Measurements from ENCODE around the gene DESI1.

Gene DESI1

GRCh38 chr22:41557401-41558240 is 63.2 kb downstream of the DESI1 start:
- DNase-seq (ENCODE audit: insufficient read length, low spot score) (no peak), FAIRE-seq (no peak)
- TF ChIP-seq CTCF (IDR thresholded peaks at IDR 0.05; ENCODE audit: insufficient read depth, missing control alignments): no peak

- TF ChIP-seq CTCF (IDR thresholded peaks at IDR 0.05; ENCODE audit: insufficient read depth, missing control alignments): no peak
- DNase-seq (ENCODE audit: insufficient read length, low spot score): no peak
- FAIRE-seq: no peak
These were observed 64.3 kb downstream of the DESI1 start for GRCh38 chr22:41556561-41556960.

GRCh38 chr22:41555325-41555982 is 65.4 kb downstream of the DESI1 start:
- no peak for DNase-seq (ENCODE audit: insufficient read length, low spot score)
- TF ChIP-seq CTCF (IDR thresholded peaks at IDR 0.05; ENCODE audit: insufficient read depth, missing control alignments): no peak
- no peak for FAIRE-seq

- FAIRE-seq (no peak), DNase-seq (ENCODE audit: insufficient read length, low spot score) (no peak)
- no peak for TF ChIP-seq CTCF (IDR thresholded peaks at IDR 0.05; ENCODE audit: insufficient read depth, missing control alignments)
These were observed 68.8 kb downstream of the DESI1 start for GRCh38 chr22:41551877-41552582.

- FAIRE-seq: no peak
- TF ChIP-seq CTCF (IDR thresholded peaks at IDR 0.05; ENCODE audit: insufficient read depth, missing control alignments): no peak
- DNase-seq (ENCODE audit: insufficient read length, low spot score): no peak
These were observed 69.8 kb downstream of the DESI1 start for GRCh38 chr22:41550952-41551491.

GRCh38 chr22:41548830-41549211 is 72.0 kb downstream of the DESI1 start:
- no peak for FAIRE-seq
- no peak for TF ChIP-seq CTCF (IDR thresholded peaks at IDR 0.05; ENCODE audit: insufficient read depth, missing control alignments)
- DNase-seq (ENCODE audit: insufficient read length, low spot score): no peak
